Neural cell (in vitro differentiated cells): ENCODE data around the gene NHSL1. TPM values are rescaled to one million over a fixed set of nuclear protein-coding genes. Genes with fewer than 3 reads are reported as not detected.

Experiments used
- H2AFZ ChIP-seq: fragments of 200-600, 300-800 bp; sonication (generic), shearing (Covaris generic); 2 replicates; pipeline ENCODE4 v1.6.0; 2014; ENCODE audit warnings: low read depth, mild to moderate bottlenecking, antibody characterized with exemption, low read length, moderate library complexity
- H3F3A ChIP-seq: fragments of 200-600 bp; shearing (Covaris generic); 2 replicates; pipeline ENCODE4 v1.6.1; 2016; ENCODE audit warnings: mild to moderate bottlenecking, moderate library complexity, mixed read lengths, antibody characterized with exemption, low read length; ENCODE audit not compliant: insufficient read depth, poor library complexity, severe bottlenecking
- H3K27ac ChIP-seq: fragments of 200-600, 300-800 bp; sonication (generic), shearing (Covaris generic); 2 replicates; pipeline ENCODE4 v1.5.1; 2014; ENCODE audit warnings: mild to moderate bottlenecking, low read length, moderate library complexity
- H3K27me3 ChIP-seq: fragments of 300-800, 200-600 bp; sonication (generic), shearing (Covaris generic); 2 replicates; pipeline ENCODE4 v1.6.0; 2014; ENCODE audit warnings: mild to moderate bottlenecking, low read depth, low read length, moderate library complexity; ENCODE audit not compliant: insufficient read depth
- H3K36me3 ChIP-seq: fragments of 300-800, 200-600 bp; sonication (generic), shearing (Covaris generic); 2 replicates; pipeline ENCODE4 v1.5.1; 2014; ENCODE audit warnings: mild to moderate bottlenecking, antibody characterized with exemption, low read length, moderate library complexity; ENCODE audit not compliant: insufficient read depth
- H3K4me2 ChIP-seq: fragments of 300-800, 200-600 bp; sonication (generic), shearing (Covaris generic); 2 replicates; pipeline ENCODE4 v1.6.0; 2014; ENCODE audit warnings: mild to moderate bottlenecking, low read length
- H3K4me3 ChIP-seq: fragments of 300-800, 200-600 bp; sonication (generic), shearing (Covaris generic); 2 replicates; pipeline ENCODE4 v1.5.1; 2014; ENCODE audit warnings: mild to moderate bottlenecking, low read length, moderate library complexity
- H3K79me2 ChIP-seq: fragments of 200-600 bp; shearing (Covaris generic); replicated peaks from 2 replicates; pipeline ENCODE4 v1.6.0; 2014; ENCODE audit warnings: mild to moderate bottlenecking, low read length, moderate library complexity; ENCODE audit not compliant: insufficient read depth
- H3K9ac ChIP-seq: fragments of 300-800, 200-600 bp; sonication (generic), shearing (Covaris generic); 2 replicates; pipeline ENCODE4 v1.6.1; 2016; ENCODE audit warnings: mild to moderate bottlenecking, low read length, mixed read lengths
- H3K9me2 ChIP-seq: fragments of 200-600 bp; shearing (Covaris generic); 2 replicates; pipeline ENCODE4 v1.6.1; 2016; ENCODE audit warnings: mild to moderate bottlenecking, low read length, mixed read lengths; ENCODE audit not compliant: insufficient read depth
- H3K9me3 ChIP-seq: fragments of 200-600, 300-800 bp; sonication (generic), shearing (Covaris generic); 2 replicates; pipeline ENCODE4 v1.6.1; 2016; ENCODE audit warnings: mild to moderate bottlenecking, mixed run types, low read length, moderate library complexity, mixed read lengths
- H4K20me1 ChIP-seq: fragments of 200-600 bp; shearing (Covaris generic); 2 replicates; pipeline ENCODE4 v1.6.1; 2016; ENCODE audit warnings: mild to moderate bottlenecking, mixed run types; ENCODE audit not compliant: insufficient read depth
- CTCF ChIP-seq: fragments of 450-650 bp; IDR thresholded peaks from 2 replicates; pipeline ENCODE4 v1.5.1; 2014; ENCODE audit warnings: antibody characterized with exemption, mild to moderate bottlenecking, moderate library complexity; ENCODE audit not compliant: poor library complexity, severe bottlenecking
- EP300 ChIP-seq: fragments of 450-650 bp; conservative IDR thresholded peaks from 2 replicates; pipeline ENCODE4 v1.6.1; 2014; ENCODE audit warnings: antibody characterized with exemption, mild to moderate bottlenecking, moderate library complexity; ENCODE audit not compliant: poor library complexity, severe bottlenecking
- EZH2 ChIP-seq: fragments of 200-600, 300-800 bp; shearing (Covaris generic), sonication (generic); IDR thresholded peaks from 2 replicates; pipeline ENCODE4 v1.6.1; 2014; ENCODE audit warnings: antibody characterized with exemption, low read length, borderline replicate concordance, mild to moderate bottlenecking; ENCODE audit not compliant: insufficient read depth, poor library complexity, severe bottlenecking
- MXI1 ChIP-seq: fragments of 450-650 bp; conservative IDR thresholded peaks from 2 replicates; pipeline ENCODE4 v1.6.1; 2014; ENCODE audit warnings: antibody characterized with exemption, mild to moderate bottlenecking; ENCODE audit not compliant: poor library complexity, severe bottlenecking
- POLR2AphosphoS5 ChIP-seq: IDR thresholded peaks from 2 replicates; pipeline ENCODE4 v1.6.1; 2012
- RAD21 ChIP-seq: fragments of 450-650 bp; conservative IDR thresholded peaks from 2 replicates; pipeline ENCODE4 v1.6.1; 2014; ENCODE audit warnings: antibody characterized with exemption, mild to moderate bottlenecking, moderate library complexity
- SMC3 ChIP-seq: fragments of 450-650 bp; conservative IDR thresholded peaks from 2 replicates; pipeline ENCODE4 v1.6.1; 2014; ENCODE audit warnings: antibody characterized with exemption, mild to moderate bottlenecking, moderate library complexity; ENCODE audit not compliant: poor library complexity
- TAF1 ChIP-seq: IDR thresholded peaks from 2 replicates; pipeline ENCODE4 v1.6.1; 2012; ENCODE audit warnings: low read depth
- polyA plus RNA-seq: library from polyadenylated mRNA; depleted of rRNA; stranded (reverse); fragments of >200 nt; gene quantifications from 2 replicates; pipeline ENCODE4 v1.2.3, GENCODE V29; 2014
- TF ChIP-seq, protein P1 (sequence below): IDR thresholded peaks from 2 replicates; pipeline ENCODE4 v1.6.1; 2012; ENCODE audit warnings: borderline replicate concordance

NHSL1 gene
- polyA plus RNA-seq, 1 donor from 2014 or later, result 2.4 TPM

DNA sequence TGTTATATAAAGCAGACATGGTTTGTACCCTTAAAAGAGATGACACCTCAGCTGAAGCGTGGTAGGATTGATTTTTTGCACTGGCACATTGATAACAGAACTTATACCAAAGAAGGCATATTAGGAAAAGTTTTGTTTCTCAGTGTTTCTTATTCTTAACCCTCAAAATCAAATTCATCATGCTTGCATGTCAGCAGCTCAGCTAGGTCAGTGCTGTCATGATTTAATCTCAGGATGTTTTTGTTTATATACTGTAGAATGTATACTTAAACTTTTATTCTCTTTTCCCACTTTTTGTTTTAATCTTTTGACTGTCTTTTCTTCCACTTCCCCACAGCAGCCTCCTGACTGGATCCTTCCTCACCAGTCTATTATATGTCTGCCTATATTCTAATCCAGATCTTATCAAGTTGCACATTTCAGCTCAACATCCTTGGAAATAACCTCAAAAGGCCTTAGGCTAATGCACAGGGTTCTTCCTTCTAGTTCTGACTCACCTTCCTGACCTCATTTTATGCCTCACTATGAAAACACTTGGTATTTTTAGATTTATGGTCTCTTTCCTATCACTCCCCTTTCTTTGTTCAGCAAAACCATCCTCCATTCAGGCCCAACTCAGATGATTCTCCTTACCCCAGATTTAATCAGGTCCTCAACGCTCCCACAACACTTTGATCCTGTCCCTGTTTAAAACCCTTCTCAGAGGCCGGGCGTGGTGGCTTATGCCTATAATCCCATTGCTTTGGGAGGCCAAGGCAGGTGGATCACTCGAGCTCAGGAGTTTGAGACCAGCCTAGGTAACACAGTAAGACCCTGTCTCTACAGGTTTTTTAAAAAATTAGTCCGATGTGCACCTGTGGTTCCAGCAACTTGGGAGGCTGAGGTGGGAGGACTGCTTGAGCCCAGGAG, 88.1 kb downstream of the NHSL1 start:
- Histone ChIP-seq H3K9ac (no peak overlapping the region), H3K4me3 (no peak overlapping the region), H3K36me3 (no peaks in the 10 kb centered on the region), H3K79me2 (no peaks in the 10 kb centered on the region), H2AFZ (no peak overlapping the region), H3K27ac (no peak overlapping the region), H3K9me2 (no peaks in the 10 kb centered on the region), H3K4me2 (no peak overlapping the region), H3F3A (no peaks in the 10 kb centered on the region), H3K27me3 (no peaks in the 10 kb centered on the region), H3K9me3 (no peaks in the 10 kb centered on the region), H4K20me1 (no peaks in the 10 kb centered on the region)
- TF ChIP-seq POLR2AphosphoS5 (no peak), EZH2 (no peak), RAD21 (no peak), TAF1 (no peak), SMC3 (no peak), EP300 (no peak), MXI1 (no peak), CTCF (no peak)
- TF ChIP-seq, protein P1, sequence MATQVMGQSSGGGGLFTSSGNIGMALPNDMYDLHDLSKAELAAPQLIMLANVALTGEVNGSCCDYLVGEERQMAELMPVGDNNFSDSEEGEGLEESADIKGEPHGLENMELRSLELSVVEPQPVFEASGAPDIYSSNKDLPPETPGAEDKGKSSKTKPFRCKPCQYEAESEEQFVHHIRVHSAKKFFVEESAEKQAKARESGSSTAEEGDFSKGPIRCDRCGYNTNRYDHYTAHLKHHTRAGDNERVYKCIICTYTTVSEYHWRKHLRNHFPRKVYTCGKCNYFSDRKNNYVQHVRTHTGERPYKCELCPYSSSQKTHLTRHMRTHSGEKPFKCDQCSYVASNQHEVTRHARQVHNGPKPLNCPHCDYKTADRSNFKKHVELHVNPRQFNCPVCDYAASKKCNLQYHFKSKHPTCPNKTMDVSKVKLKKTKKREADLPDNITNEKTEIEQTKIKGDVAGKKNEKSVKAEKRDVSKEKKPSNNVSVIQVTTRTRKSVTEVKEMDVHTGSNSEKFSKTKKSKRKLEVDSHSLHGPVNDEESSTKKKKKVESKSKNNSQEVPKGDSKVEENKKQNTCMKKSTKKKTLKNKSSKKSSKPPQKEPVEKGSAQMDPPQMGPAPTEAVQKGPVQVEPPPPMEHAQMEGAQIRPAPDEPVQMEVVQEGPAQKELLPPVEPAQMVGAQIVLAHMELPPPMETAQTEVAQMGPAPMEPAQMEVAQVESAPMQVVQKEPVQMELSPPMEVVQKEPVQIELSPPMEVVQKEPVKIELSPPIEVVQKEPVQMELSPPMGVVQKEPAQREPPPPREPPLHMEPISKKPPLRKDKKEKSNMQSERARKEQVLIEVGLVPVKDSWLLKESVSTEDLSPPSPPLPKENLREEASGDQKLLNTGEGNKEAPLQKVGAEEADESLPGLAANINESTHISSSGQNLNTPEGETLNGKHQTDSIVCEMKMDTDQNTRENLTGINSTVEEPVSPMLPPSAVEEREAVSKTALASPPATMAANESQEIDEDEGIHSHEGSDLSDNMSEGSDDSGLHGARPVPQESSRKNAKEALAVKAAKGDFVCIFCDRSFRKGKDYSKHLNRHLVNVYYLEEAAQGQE, result no peak

GRCh38 chr6:138410048-138410735, 89.1 kb downstream of the NHSL1 start:
- no peak overlapping the region for H3K9ac ChIP-seq
- no peak overlapping the region for H2AFZ ChIP-seq
- H3K4me3 ChIP-seq, result no peak overlapping the region
- H3K36me3 ChIP-seq, result no peaks in the 10 kb centered on the region
- TF ChIP-seq SMC3 (no peak), POLR2AphosphoS5 (no peak), RAD21 (no peak)
- TF ChIP-seq, protein P1, result no peak
- peaks cover 2% of the 10 kb centered on the region for H3F3A ChIP-seq
- H3K79me2 ChIP-seq, result no peaks in the 10 kb centered on the region
- no peak overlapping the region for H3K27ac ChIP-seq
- H3K9me3 ChIP-seq, result no peaks in the 10 kb centered on the region
- H3K9me2 ChIP-seq, result no peaks in the 10 kb centered on the region
- no peak overlapping the region for H3K4me2 ChIP-seq
- H4K20me1 ChIP-seq, result no peaks in the 10 kb centered on the region
- no peaks in the 10 kb centered on the region for H3K27me3 ChIP-seq
